Measurements from ENCODE around the gene KIF1B.

DNA sequence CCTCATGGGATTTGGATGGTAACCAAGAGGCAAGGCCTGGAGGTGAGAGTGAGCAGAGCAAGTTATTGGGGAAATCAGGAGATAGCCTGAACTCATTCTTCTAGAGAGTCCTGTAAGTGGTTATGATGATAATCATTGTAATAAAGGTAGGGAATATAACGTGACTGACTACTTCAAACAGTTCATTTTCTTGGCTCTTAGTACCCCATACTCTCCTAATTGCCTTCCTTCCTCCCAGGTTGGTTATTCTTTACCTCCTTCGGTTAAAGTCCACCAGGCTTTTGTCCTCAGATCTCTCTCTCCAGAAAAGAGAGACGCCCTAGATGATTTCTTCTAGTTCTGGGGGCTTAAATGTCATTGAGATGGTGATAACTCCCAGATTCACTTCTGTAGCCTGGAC lies 35.3 kb downstream of the KIF1B start:
- TF ChIP-seq, protein P1, sequence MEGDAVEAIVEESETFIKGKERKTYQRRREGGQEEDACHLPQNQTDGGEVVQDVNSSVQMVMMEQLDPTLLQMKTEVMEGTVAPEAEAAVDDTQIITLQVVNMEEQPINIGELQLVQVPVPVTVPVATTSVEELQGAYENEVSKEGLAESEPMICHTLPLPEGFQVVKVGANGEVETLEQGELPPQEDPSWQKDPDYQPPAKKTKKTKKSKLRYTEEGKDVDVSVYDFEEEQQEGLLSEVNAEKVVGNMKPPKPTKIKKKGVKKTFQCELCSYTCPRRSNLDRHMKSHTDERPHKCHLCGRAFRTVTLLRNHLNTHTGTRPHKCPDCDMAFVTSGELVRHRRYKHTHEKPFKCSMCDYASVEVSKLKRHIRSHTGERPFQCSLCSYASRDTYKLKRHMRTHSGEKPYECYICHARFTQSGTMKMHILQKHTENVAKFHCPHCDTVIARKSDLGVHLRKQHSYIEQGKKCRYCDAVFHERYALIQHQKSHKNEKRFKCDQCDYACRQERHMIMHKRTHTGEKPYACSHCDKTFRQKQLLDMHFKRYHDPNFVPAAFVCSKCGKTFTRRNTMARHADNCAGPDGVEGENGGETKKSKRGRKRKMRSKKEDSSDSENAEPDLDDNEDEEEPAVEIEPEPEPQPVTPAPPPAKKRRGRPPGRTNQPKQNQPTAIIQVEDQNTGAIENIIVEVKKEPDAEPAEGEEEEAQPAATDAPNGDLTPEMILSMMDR (IDR thresholded peaks at IDR 0.05): no peak
- TF ChIP-seq POLR2A (IDR thresholded peaks at IDR 0.05): no peak
